ENCODE data around the gene SLC8B1.

DNA sequence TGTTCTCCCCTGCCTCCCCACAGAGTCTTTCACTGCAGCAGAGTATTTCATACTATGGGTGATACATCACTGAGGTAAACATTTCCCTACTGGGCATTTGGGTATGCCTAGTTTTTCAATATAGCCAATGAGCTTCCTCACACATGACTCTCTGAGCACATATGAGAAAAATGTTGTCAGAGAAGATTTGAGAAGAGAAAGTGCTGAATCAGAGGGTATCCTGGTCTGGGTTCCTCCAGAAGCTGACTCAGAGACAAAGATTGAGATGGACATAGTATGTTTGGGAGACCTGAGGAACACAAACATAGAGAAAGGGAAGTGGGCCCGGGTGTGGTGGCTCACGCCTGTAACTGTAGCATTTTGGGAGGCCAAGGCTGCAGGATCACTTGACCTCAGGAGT is 12.6 kb downstream of the SLC8B1 start:
- TF ChIP-seq, protein P1, sequence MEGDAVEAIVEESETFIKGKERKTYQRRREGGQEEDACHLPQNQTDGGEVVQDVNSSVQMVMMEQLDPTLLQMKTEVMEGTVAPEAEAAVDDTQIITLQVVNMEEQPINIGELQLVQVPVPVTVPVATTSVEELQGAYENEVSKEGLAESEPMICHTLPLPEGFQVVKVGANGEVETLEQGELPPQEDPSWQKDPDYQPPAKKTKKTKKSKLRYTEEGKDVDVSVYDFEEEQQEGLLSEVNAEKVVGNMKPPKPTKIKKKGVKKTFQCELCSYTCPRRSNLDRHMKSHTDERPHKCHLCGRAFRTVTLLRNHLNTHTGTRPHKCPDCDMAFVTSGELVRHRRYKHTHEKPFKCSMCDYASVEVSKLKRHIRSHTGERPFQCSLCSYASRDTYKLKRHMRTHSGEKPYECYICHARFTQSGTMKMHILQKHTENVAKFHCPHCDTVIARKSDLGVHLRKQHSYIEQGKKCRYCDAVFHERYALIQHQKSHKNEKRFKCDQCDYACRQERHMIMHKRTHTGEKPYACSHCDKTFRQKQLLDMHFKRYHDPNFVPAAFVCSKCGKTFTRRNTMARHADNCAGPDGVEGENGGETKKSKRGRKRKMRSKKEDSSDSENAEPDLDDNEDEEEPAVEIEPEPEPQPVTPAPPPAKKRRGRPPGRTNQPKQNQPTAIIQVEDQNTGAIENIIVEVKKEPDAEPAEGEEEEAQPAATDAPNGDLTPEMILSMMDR (IDR thresholded peaks at IDR 0.05; ENCODE audit: poor library complexity, severe bottlenecking) = no peak
- TF ChIP-seq, protein P2, sequence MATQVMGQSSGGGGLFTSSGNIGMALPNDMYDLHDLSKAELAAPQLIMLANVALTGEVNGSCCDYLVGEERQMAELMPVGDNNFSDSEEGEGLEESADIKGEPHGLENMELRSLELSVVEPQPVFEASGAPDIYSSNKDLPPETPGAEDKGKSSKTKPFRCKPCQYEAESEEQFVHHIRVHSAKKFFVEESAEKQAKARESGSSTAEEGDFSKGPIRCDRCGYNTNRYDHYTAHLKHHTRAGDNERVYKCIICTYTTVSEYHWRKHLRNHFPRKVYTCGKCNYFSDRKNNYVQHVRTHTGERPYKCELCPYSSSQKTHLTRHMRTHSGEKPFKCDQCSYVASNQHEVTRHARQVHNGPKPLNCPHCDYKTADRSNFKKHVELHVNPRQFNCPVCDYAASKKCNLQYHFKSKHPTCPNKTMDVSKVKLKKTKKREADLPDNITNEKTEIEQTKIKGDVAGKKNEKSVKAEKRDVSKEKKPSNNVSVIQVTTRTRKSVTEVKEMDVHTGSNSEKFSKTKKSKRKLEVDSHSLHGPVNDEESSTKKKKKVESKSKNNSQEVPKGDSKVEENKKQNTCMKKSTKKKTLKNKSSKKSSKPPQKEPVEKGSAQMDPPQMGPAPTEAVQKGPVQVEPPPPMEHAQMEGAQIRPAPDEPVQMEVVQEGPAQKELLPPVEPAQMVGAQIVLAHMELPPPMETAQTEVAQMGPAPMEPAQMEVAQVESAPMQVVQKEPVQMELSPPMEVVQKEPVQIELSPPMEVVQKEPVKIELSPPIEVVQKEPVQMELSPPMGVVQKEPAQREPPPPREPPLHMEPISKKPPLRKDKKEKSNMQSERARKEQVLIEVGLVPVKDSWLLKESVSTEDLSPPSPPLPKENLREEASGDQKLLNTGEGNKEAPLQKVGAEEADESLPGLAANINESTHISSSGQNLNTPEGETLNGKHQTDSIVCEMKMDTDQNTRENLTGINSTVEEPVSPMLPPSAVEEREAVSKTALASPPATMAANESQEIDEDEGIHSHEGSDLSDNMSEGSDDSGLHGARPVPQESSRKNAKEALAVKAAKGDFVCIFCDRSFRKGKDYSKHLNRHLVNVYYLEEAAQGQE (IDR thresholded peaks at IDR 0.05; ENCODE audit: borderline replicate concordance) = no peak
- no peak for TF ChIP-seq EP300 (conservative IDR thresholded peaks at IDR 0.05; ENCODE audit: poor library complexity, severe bottlenecking)
- no peak for TF ChIP-seq SMC3 (conservative IDR thresholded peaks at IDR 0.05; ENCODE audit: poor library complexity)
- TF ChIP-seq POLR2AphosphoS5 (IDR thresholded peaks at IDR 0.05) = no peak
- no peak for TF ChIP-seq TAF1 (IDR thresholded peaks at IDR 0.05; ENCODE audit: low read depth)
- no peak for TF ChIP-seq EZH2 (IDR thresholded peaks at IDR 0.05; ENCODE audit: borderline replicate concordance, insufficient read depth, low read length, poor library complexity, severe bottlenecking)
- TF ChIP-seq RAD21 (conservative IDR thresholded peaks at IDR 0.05) = no peak

Data from neural cell (in vitro differentiated cells).